Measurements from ENCODE around the gene LGALS13.
A peak's percentile ranks its signal among the peaks of the same experiment; 100 is the strongest.
"Not testable (repeated sequence)": the region's sequence is repeated elsewhere in the genome, so short reads cannot be mapped to it uniquely, and the experiment has no call there.

LGALS13 gene

DNA sequence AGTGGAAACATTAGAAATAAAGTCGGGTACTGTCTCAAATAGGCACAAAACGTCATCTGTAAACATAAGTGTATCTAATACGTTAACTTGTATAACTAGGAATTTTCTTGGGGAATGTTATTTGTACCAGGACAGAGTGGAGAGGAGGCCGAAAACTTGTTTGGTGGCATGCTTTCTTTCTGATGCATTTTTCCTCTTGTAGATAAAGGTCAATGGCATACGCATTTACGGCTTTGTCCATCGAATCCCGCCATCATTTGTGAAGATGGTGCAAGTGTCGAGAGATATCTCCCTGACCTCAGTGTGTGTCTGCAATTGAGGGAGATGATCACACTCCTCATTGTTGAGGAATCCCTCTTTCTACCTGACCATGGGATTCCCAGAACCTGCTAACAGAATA is 4.7 kb downstream of the LGALS13 start:
- ChIA-PET CTCF (no interaction called here), POLR2A (no interaction called here)
- no peak for DNase-seq (ENCODE audit: extremely low spot score)
- TF ChIP-seq, protein P1, sequence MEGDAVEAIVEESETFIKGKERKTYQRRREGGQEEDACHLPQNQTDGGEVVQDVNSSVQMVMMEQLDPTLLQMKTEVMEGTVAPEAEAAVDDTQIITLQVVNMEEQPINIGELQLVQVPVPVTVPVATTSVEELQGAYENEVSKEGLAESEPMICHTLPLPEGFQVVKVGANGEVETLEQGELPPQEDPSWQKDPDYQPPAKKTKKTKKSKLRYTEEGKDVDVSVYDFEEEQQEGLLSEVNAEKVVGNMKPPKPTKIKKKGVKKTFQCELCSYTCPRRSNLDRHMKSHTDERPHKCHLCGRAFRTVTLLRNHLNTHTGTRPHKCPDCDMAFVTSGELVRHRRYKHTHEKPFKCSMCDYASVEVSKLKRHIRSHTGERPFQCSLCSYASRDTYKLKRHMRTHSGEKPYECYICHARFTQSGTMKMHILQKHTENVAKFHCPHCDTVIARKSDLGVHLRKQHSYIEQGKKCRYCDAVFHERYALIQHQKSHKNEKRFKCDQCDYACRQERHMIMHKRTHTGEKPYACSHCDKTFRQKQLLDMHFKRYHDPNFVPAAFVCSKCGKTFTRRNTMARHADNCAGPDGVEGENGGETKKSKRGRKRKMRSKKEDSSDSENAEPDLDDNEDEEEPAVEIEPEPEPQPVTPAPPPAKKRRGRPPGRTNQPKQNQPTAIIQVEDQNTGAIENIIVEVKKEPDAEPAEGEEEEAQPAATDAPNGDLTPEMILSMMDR (IDR thresholded peaks at IDR 0.05; ENCODE audit: control extremely low read depth, extremely low read depth, low read depth, missing control alignments) = no peak

- CTCF ChIA-PET = no interaction called here
- TF ChIP-seq, protein P1 (IDR thresholded peaks at IDR 0.05; ENCODE audit: control extremely low read depth, extremely low read depth, low read depth, missing control alignments) = no peak
- no peak for DNase-seq (ENCODE audit: extremely low spot score)
- POLR2A ChIA-PET = no interaction called here
These were observed 5.2 kb downstream of the LGALS13 start for GRCh38 chr19:39607561-39607960.

- POLR2A ChIA-PET = no interaction called here
- DNase-seq (ENCODE audit: extremely low spot score) = no peak
- CTCF ChIA-PET = interaction anchor here (1.2 kb wide), 1 partner anchor 58 kb away, joined by 3 read pairs; no protein-coding TSS in a partner anchor
- TF ChIP-seq, protein P1 (IDR thresholded peaks at IDR 0.05; ENCODE audit: control extremely low read depth, extremely low read depth, low read depth, missing control alignments) = no peak
These were observed 11.3 kb downstream of the LGALS13 start for GRCh38 chr19:39613597-39613996.

- DNase-seq (ENCODE audit: extremely low spot score) = no peak
- TF ChIP-seq, protein P1 (IDR thresholded peaks at IDR 0.05; ENCODE audit: control extremely low read depth, extremely low read depth, low read depth, missing control alignments) = no peak
- CTCF ChIA-PET = no interaction called here
- POLR2A ChIA-PET = no interaction called here
These were observed 15.4 kb downstream of the LGALS13 start for GRCh38 chr19:39617745-39618144.

GRCh38 chr19:39623946-39624345 is 21.6 kb downstream of the LGALS13 start:
- ChIA-PET POLR2A (no interaction called here), CTCF (no interaction called here)
- TF ChIP-seq, protein P1 (IDR thresholded peaks at IDR 0.05; ENCODE audit: control extremely low read depth, extremely low read depth, low read depth, missing control alignments) = no peak
- no peak for DNase-seq (ENCODE audit: extremely low spot score)

- DNase-seq (ENCODE audit: extremely low spot score); POLR2A ChIA-PET: not testable (repeated sequence)
- TF ChIP-seq, protein P1 (IDR thresholded peaks at IDR 0.05; ENCODE audit: control extremely low read depth, extremely low read depth, low read depth, missing control alignments) = peak; percentile 21
- CTCF ChIA-PET = interaction anchor here (1.2 kb wide), 1 partner anchor 73 kb away, joined by 3 read pairs; no protein-coding TSS in a partner anchor
These were observed 25.3 kb downstream of the LGALS13 start for GRCh38 chr19:39627631-39628030.

DNA sequence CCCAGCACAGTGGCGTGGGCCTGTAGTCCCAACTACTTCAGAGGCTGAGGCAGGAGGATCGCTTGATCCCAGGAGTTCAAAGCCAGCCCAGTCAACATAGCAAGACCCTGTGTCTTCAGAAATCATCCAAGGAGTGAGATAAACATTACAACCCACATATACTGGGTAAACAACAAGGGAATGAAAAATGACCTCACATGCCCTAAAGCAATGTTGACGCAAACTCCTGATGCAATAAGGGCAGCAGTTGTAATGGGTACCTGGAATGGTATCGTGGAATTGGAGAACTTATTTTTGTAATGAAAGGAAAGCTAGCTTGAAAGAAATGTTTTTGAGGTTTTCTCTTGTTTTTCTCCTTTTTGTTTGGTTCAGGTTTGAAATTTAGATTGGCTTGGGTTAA is 28.9 kb downstream of the LGALS13 start:
- DNase-seq (ENCODE audit: extremely low spot score) = no peak
- TF ChIP-seq, protein P1 (IDR thresholded peaks at IDR 0.05; ENCODE audit: control extremely low read depth, extremely low read depth, low read depth, missing control alignments) = no peak
- POLR2A ChIA-PET = no interaction called here
- CTCF ChIA-PET = interaction anchor here (1.2 to 1.4 kb wide), 2 partner anchors 35 to 42 kb away, joined by 3 to 4 read pairs; no protein-coding TSS in a partner anchor
